Mesodermal cell (in vitro differentiated cells): Measurements from ENCODE around the gene CELSR1.

Source experiments
- H3K27ac ChIP-seq: 2 replicates; pipeline ENCODE4 v1.7.0; 2013; ENCODE audit warnings: mild to moderate bottlenecking, low read depth, low read length, moderate library complexity; ENCODE audit not compliant: severe bottlenecking
- H3K36me3 ChIP-seq: 2 replicates; pipeline ENCODE4 v1.7.1; 2013; ENCODE audit warnings: mild to moderate bottlenecking, low read length, moderate library complexity; ENCODE audit not compliant: control insufficient read depth, insufficient read depth
- H3K4me1 ChIP-seq: one replicate; pipeline ENCODE4 v1.7.1; 2013; ENCODE audit warnings: mild to moderate bottlenecking, low read length; ENCODE audit not compliant: insufficient read depth, control insufficient read depth, poor library complexity, severe bottlenecking
- H3K4me3 ChIP-seq: 2 replicates; pipeline ENCODE4 v1.7.0; 2013; ENCODE audit warnings: low read length, control low read depth, mild to moderate bottlenecking; ENCODE audit not compliant: insufficient read depth, poor library complexity, severe bottlenecking; ENCODE audit errors: extremely low read depth
- H3K9me3 ChIP-seq: 2 replicates; pipeline ENCODE4 v1.7.1; 2013; ENCODE audit warnings: mild to moderate bottlenecking, low read length, moderate library complexity; ENCODE audit not compliant: control insufficient read depth
- WGBS, 2 experiments: methylation state at CpG; one replicate each; pipeline ENCODE4 v1.1.5; 2013; ENCODE audit warnings: missing lambda C conversion rate in 2 of 2; ENCODE audit not compliant: insufficient coverage in 2 of 2; 5-methylcytosine and 5-hydroxymethylcytosine counted together

The CELSR1 gene

GRCh38 chr22:46355369-46355995 lies 181.9 kb downstream of the CELSR1 start:
- H3K36me3 ChIP-seq, result peaks cover 61% of the 10 kb centered on the region
- H3K4me1 ChIP-seq, result no peaks in the 10 kb centered on the region
- WGBS, 2 experiments, result 59 to 68% methylated on average over 16 to 19 of the region's 22 CpGs
- no peak overlapping the region for H3K27ac ChIP-seq
- no peak overlapping the region for H3K4me3 ChIP-seq
- no peaks in the 10 kb centered on the region for H3K9me3 ChIP-seq

GRCh38 chr22:46354993-46355305 lies 182.5 kb downstream of the CELSR1 start:
- H3K36me3 ChIP-seq, result peaks cover 67% of the 10 kb centered on the region

GRCh38 chr22:46354176-46354992 lies 183.0 kb downstream of the CELSR1 start:
- Histone ChIP-seq H3K27ac (no peak overlapping the region), H3K9me3 (no peaks in the 10 kb centered on the region), H3K4me3 (no peak overlapping the region), H3K36me3 (peaks cover 71% of the 10 kb centered on the region), H3K4me1 (no peaks in the 10 kb centered on the region)
- WGBS, 2 experiments, result 95 to 96% methylated on average over 12 to 19 of the region's 21 CpGs

More at GRCh38 chr22:46354993-46355305, 182.5 kb downstream of the CELSR1 start:
- WGBS, 2 experiments, result 94 to 95% methylated on average over 4 to 5 of the region's 7 CpGs
- H3K9me3 ChIP-seq, result no peaks in the 10 kb centered on the region
- no peaks in the 10 kb centered on the region for H3K4me1 ChIP-seq
- H3K27ac ChIP-seq, result no peak overlapping the region
- no peak overlapping the region for H3K4me3 ChIP-seq

GRCh38 chr22:46353483-46354105 lies 183.8 kb downstream of the CELSR1 start:
- Histone ChIP-seq H3K4me1 (no peaks in the 10 kb centered on the region), H3K4me3 (no peak overlapping the region), H3K9me3 (no peaks in the 10 kb centered on the region), H3K36me3 (peaks cover 79% of the 10 kb centered on the region), H3K27ac (no peak overlapping the region)
- WGBS, 2 experiments, result 96 to 99% methylated on average over 6 to 8 of the region's 8 CpGs

GRCh38 chr22:46352691-46353386 lies 184.6 kb downstream of the CELSR1 start:
- H3K9me3 ChIP-seq, result no peaks in the 10 kb centered on the region
- no peak overlapping the region for H3K27ac ChIP-seq
- 94 to 97% methylated on average over 17 to 18 of the region's 20 CpGs for WGBS, 2 experiments
- no peak overlapping the region for H3K4me3 ChIP-seq
- H3K36me3 ChIP-seq, result peaks cover 86% of the 10 kb centered on the region
- no peaks in the 10 kb centered on the region for H3K4me1 ChIP-seq

- Histone ChIP-seq H3K36me3 (peaks cover 91% of the 10 kb centered on the region), H3K9me3 (no peaks in the 10 kb centered on the region), H3K4me1 (no peaks in the 10 kb centered on the region), H3K27ac (no peak overlapping the region), H3K4me3 (no peak overlapping the region)
- WGBS, 2 experiments, result 95 to 98% methylated on average over 8 to 9 of the region's 10 CpGs
Observed at GRCh38 chr22:46352276-46352675, 185.1 kb downstream of the CELSR1 start.

GRCh38 chr22:46351767-46352166 lies 185.7 kb downstream of the CELSR1 start:
- Histone ChIP-seq H3K27ac (no peak overlapping the region), H3K9me3 (no peaks in the 10 kb centered on the region), H3K36me3 (peaks cover 91% of the 10 kb centered on the region), H3K4me1 (no peaks in the 10 kb centered on the region), H3K4me3 (no peak overlapping the region)
- WGBS, 2 experiments, result 96 to 98% methylated on average over 19 to 22 of the region's 23 CpGs

- WGBS, 2 experiments, result 95 to 98% methylated on average over 24 to 28 of the region's 28 CpGs
- H3K4me1 ChIP-seq, result no peaks in the 10 kb centered on the region
- no peak overlapping the region for H3K4me3 ChIP-seq
- peaks cover 91% of the 10 kb centered on the region for H3K36me3 ChIP-seq
- no peaks in the 10 kb centered on the region for H3K9me3 ChIP-seq
- no peak overlapping the region for H3K27ac ChIP-seq
Observed at GRCh38 chr22:46351131-46351735, 186.2 kb downstream of the CELSR1 start.

GRCh38 chr22:46350646-46351045 lies 186.8 kb downstream of the CELSR1 start:
- Histone ChIP-seq H3K4me3 (no peak overlapping the region), H3K9me3 (no peaks in the 10 kb centered on the region), H3K27ac (no peak overlapping the region), H3K4me1 (no peaks in the 10 kb centered on the region), H3K36me3 (peaks cover 91% of the 10 kb centered on the region)
- WGBS, 2 experiments, result 96% methylated on average over 20 of the region's 20 CpGs

GRCh38 chr22:46350121-46350520 lies 187.3 kb downstream of the CELSR1 start:
- Histone ChIP-seq H3K9me3 (no peaks in the 10 kb centered on the region), H3K27ac (no peak overlapping the region), H3K4me3 (no peak overlapping the region), H3K36me3 (peaks cover 92% of the 10 kb centered on the region), H3K4me1 (no peaks in the 10 kb centered on the region)
- WGBS, 2 experiments, result 97 to 98% methylated on average over 5 of the region's 7 CpGs
